ENCODE measurements around the gene FBXW9.
"Not testable (repeated sequence)": the region's sequence is repeated elsewhere in the genome, so short reads cannot be mapped to it uniquely, and the experiment has no call there.

Gene FBXW9

GRCh38 chr19:12696366-12697335 lies at the start of gene FBXW9:
FBXW9 (minus strand) TSS chr19:12696631; CDS start chr19:12696581, 50 bp downstream.
- peak; percentile 99 for DNase-seq (ENCODE audit: low spot score)

GRCh38 chr19:12745166-12745897 lies 48.9 kb upstream of the FBXW9 start:
- DNase-seq (ENCODE audit: low spot score): no peak

GRCh38 chr19:12737835-12738351 lies 41.5 kb upstream of the FBXW9 start:
- DNase-seq (ENCODE audit: low spot score): no peak

- peak; percentile 92 for DNase-seq (ENCODE audit: low spot score)
Observed at GRCh38 chr19:12736995-12737834, 40.8 kb upstream of the FBXW9 start, which contains the start of gene GET3. GET3 (plus strand) TSS chr19:12737497; CDS start chr19:12737506, 9 bp downstream.

- DNase-seq (ENCODE audit: low spot score): peak; percentile 50
Observed at GRCh38 chr19:12733369-12734214, 37.2 kb upstream of the FBXW9 start.

DNA sequence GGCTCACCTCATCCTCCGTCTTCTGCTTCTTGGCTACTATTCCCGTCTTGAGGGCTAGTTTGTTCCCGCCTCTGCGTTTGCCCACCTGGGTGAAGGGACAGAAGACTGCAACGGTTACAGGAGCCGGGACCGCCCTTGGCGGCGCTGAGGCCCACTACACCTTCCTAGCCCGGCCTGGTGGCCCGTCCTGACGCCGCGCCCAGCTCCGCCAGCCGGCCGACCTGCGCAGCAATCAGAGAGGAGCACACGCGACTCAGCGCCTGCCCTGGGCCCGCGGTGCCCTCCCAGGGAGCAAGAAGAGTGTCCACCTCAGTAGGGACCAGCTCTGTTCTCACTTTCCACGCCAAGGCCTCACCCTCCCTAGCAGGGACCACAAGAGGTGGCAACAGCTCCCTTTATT lies 34.9 kb upstream of the FBXW9 start:
- DNase-seq (ENCODE audit: low spot score): no peak

GRCh38 chr19:12730064-12730463 lies 33.6 kb upstream of the FBXW9 start:
- no peak for DNase-seq (ENCODE audit: low spot score)

DNA sequence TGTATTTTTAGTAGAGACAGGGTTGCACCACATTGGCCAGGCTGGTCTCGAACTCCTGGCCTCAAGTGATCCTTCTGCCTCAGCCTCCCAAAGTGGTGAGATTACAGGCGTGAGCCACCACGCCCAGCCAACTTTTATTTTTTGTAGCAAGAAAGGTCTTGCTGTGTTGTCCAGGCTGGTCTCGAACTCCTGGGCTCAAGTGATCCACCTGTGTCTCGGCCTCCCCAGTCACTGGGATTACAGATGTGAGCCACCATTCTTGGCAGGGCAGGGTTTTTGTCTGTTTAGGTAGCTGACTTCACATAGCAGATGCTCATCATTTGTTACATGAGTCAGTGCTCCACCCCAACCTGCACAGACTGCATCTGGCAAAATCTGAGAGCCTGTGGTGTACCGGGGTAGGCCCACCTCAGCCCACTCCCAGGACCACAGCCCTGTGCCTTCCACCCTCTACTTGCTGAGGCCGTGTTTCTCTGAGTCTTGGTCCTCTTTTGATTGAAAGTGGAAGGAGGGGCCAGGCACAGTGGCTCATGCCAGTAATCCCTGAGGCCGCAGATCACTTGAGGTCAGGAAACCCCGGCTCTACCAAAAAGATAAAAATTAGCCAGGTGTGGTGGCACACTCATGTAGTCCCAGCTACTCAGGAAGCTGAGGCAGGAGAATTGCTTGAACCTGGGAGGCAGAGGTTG lies 31.5 kb upstream of the FBXW9 start:
- DNase-seq (ENCODE audit: low spot score): no peak

GRCh38 chr19:12726988-12727316 lies 30.5 kb upstream of the FBXW9 start:
- DNase-seq (ENCODE audit: low spot score): no peak

- not testable (repeated sequence) for DNase-seq (ENCODE audit: low spot score)
Observed at GRCh38 chr19:12725612-12726011, 29.2 kb upstream of the FBXW9 start.

- peak; percentile 74 for DNase-seq (ENCODE audit: low spot score)
Observed at GRCh38 chr19:12723641-12724426, 27.4 kb upstream of the FBXW9 start, which contains the start of gene TNPO2. TNPO2 (minus strand) TSS chr19:12723932; CDS start chr19:12720977, 2,955 bp downstream.

DNA sequence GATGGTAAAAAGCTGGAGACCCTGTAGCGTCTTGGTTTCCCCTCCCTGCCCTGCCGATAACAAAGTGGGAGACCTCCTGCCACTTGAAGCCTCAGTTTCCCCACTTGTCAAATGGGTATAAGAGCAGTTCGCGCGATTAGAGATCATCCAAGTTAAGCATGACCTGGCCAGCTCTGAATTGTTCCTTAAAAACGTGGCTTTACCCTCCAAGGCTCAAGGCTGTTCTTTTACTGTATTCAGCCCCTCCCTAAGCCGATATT lies 26.9 kb upstream of the FBXW9 start:
- DNase-seq (ENCODE audit: low spot score): no peak

- peak; percentile 94 for DNase-seq (ENCODE audit: low spot score)
Observed at GRCh38 chr19:12722566-12723380, 26.3 kb upstream of the FBXW9 start.

GRCh38 chr19:12721656-12722565 lies 25.5 kb upstream of the FBXW9 start:
- DNase-seq (ENCODE audit: low spot score): peak; percentile 87

- no peak for DNase-seq (ENCODE audit: low spot score)
Observed at GRCh38 chr19:12720851-12721655, 24.6 kb upstream of the FBXW9 start.

DNA sequence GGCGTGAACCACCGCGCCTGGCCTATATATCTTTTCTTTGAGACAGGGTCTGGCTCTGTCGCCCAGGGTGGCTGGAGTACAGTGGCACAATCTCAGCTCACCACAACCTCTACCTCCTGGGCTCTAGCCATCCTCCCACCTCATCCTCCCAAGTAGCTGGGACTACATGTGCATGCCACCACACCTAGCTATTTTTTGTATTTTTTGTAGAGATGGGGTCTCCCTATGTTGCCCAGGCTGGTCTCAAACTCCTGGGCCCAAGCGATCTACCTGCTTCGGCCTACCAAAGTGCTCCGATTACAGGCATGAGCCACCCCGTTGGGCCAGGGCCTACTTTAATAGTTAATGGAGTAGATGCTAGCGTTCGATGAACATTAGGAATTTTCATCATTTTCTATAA lies 23.9 kb upstream of the FBXW9 start:
- no peak for DNase-seq (ENCODE audit: low spot score)

DNA sequence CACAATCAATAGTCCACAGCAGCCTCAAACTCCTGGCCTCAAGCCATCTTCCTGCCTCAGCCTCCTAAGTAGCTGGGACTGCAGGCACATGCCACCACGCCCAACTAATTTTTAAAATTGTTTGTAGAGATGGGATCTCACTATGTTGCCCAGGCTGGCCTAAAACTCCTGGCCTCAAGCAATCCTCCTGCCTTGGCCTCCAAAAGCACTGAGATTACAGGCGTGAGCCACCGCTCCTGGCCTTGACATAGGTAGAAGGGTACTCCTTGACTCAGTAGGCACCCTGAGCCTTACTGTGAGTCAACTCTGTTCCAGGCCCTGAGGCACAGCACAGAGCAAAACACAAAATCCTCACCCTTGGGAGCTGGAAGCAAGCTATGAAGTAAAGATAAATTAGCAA lies 19.5 kb upstream of the FBXW9 start:
- no peak for DNase-seq (ENCODE audit: low spot score)
